Measurements from ENCODE around the gene ELF3.
"Not testable (repeated sequence)": the region's sequence is repeated elsewhere in the genome, so short reads cannot be mapped to it uniquely, and the experiment has no call there.

Gene ELF3

GRCh38 chr1:202047977-202048376, 37.6 kb downstream of the ELF3 start:
- Histone ChIP-seq H3K9me3 (no peaks in the 10 kb centered on the region), H3K4me3 (ENCODE audit: low read depth, low read length) (no peak overlapping the region), H3K4me1 (no peaks in the 10 kb centered on the region), H3K27me3 (no peaks in the 10 kb centered on the region), H3K36me3 (no peaks in the 10 kb centered on the region)
- TF ChIP-seq, protein P1, sequence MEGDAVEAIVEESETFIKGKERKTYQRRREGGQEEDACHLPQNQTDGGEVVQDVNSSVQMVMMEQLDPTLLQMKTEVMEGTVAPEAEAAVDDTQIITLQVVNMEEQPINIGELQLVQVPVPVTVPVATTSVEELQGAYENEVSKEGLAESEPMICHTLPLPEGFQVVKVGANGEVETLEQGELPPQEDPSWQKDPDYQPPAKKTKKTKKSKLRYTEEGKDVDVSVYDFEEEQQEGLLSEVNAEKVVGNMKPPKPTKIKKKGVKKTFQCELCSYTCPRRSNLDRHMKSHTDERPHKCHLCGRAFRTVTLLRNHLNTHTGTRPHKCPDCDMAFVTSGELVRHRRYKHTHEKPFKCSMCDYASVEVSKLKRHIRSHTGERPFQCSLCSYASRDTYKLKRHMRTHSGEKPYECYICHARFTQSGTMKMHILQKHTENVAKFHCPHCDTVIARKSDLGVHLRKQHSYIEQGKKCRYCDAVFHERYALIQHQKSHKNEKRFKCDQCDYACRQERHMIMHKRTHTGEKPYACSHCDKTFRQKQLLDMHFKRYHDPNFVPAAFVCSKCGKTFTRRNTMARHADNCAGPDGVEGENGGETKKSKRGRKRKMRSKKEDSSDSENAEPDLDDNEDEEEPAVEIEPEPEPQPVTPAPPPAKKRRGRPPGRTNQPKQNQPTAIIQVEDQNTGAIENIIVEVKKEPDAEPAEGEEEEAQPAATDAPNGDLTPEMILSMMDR (IDR thresholded peaks at IDR 0.05; ENCODE audit: low read depth, low read length) = no peak
- DNase-seq = no peak

DNA sequence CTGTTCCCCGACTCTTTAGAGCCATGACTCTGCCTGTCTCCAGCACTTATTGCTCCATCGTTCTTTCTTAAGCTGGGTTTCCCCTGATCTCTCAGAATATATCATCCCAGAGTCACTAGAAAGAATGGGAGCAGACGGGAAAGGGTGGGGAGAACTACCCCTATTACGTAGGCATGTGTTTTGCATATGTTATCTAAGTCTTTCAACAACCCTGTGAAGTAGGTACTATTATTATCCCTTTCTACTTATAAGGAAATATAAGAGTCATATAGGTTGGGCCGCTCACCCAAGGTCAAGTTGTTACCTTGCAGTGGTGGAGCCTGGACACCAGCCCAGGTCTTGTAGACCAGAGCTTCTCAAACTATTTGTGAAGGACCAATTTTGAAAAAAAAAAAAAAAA, 38.7 kb downstream of the ELF3 start:
- Histone ChIP-seq H3K9me3 (no peaks in the 10 kb centered on the region), H3K36me3 (no peaks in the 10 kb centered on the region), H3K27me3 (no peaks in the 10 kb centered on the region), H3K4me3 (ENCODE audit: low read depth, low read length) (no peak overlapping the region), H3K4me1 (no peaks in the 10 kb centered on the region)
- no peak for DNase-seq
- TF ChIP-seq, protein P1 (IDR thresholded peaks at IDR 0.05; ENCODE audit: low read depth, low read length) = no peak

GRCh38 chr1:202054094-202054493, 43.7 kb downstream of the ELF3 start:
- TF ChIP-seq, protein P1 (IDR thresholded peaks at IDR 0.05; ENCODE audit: low read depth, low read length) = no peak
- Histone ChIP-seq H3K4me3 (ENCODE audit: low read depth, low read length) (no peak overlapping the region), H3K4me1 (no peaks in the 10 kb centered on the region), H3K36me3 (no peaks in the 10 kb centered on the region), H3K27me3 (no peaks in the 10 kb centered on the region), H3K9me3 (no peaks in the 10 kb centered on the region)
- no peak for DNase-seq

- not testable (repeated sequence) for H3K4me1 ChIP-seq; H3K27me3 ChIP-seq; H3K9me3 ChIP-seq; DNase-seq; H3K4me3 ChIP-seq (ENCODE audit: low read depth, low read length); H3K36me3 ChIP-seq
Observed at GRCh38 chr1:202054673-202055072, 44.3 kb downstream of the ELF3 start.

- no peaks in the 10 kb centered on the region for H3K27me3 ChIP-seq
- H3K4me3 ChIP-seq (ENCODE audit: low read depth, low read length) = no peak overlapping the region
- H3K9me3 ChIP-seq = no peaks in the 10 kb centered on the region
- TF ChIP-seq, protein P1 (IDR thresholded peaks at IDR 0.05; ENCODE audit: low read depth, low read length) = no peak
- no peaks in the 10 kb centered on the region for H3K36me3 ChIP-seq
- no peaks in the 10 kb centered on the region for H3K4me1 ChIP-seq
- DNase-seq = peak; percentile 35
Observed at GRCh38 chr1:202056644-202057334, 46.4 kb downstream of the ELF3 start.

- not testable (repeated sequence) for H3K36me3 ChIP-seq; H3K9me3 ChIP-seq; H3K4me3 ChIP-seq (ENCODE audit: low read depth, low read length); DNase-seq; H3K4me1 ChIP-seq; H3K27me3 ChIP-seq
Observed at GRCh38 chr1:202057335-202057704, 46.9 kb downstream of the ELF3 start.

DNA sequence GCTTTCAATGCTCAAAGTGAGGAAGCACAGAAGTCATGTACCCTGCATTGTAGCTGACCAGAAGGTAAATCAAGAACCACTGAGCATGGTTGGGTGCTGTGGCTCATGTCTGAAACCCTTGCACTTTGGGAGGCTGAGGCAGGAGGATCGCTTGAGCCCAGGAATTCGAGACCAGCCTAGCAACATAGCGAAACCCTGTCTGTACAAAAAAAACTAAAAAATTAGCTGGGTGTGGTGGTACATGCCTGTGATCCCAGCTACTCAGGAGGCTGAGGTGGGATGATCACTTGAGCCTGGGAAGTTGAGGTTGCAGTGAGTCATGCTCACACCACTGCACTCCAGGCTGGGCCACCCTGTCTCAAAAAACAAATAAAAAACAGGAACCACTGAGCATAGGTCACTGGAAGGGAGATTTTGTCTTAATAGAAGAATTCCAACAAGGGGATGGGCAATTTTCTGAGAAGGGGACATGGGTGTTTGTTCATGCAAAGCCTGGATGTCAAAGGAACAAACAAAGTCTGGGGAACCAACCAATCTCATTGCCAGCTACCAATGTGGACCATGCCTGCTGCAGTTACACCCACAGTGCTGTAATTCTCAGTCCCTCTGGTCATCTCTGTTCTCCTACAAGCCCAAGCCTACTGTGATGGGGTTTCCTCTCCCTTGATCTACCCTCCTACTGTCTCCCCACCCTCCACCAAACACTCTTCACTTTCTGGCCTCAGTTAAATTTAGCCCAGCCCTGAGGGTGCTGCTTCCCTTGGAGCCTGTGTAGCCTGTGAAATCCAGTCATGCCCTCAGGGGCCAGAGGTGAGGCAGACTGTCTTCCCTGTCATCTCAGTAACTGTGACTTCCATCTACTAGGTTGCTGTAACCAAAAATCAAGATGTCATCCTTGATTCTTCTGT, 47.9 kb downstream of the ELF3 start:
- no peaks in the 10 kb centered on the region for H3K4me1 ChIP-seq
- H3K4me3 ChIP-seq (ENCODE audit: low read depth, low read length) = no peak overlapping the region
- DNase-seq = no peak
- no peaks in the 10 kb centered on the region for H3K9me3 ChIP-seq
- TF ChIP-seq, protein P1 (IDR thresholded peaks at IDR 0.05; ENCODE audit: low read depth, low read length) = no peak
- H3K27me3 ChIP-seq = no peaks in the 10 kb centered on the region
- H3K36me3 ChIP-seq = no peaks in the 10 kb centered on the region

All from BE2C (cell line).